Hepatocyte (in vitro differentiated cells): ENCODE data around the gene CLK2. TPM values are rescaled to one million over a fixed set of nuclear protein-coding genes. Genes with fewer than 3 reads are reported as not detected.

Experiments
- DNase-seq: peaks from one replicate; pipeline ENCODE4 v3.0.0-alpha.2; 2016; ENCODE audit warnings: low spot score
- H2AFZ ChIP-seq: fragments of 200-600 bp; sonication (generic); 2 replicates; pipeline ENCODE4 v1.6.0; 2016; ENCODE audit warnings: antibody characterized with exemption, mild to moderate bottlenecking
- H3K27ac ChIP-seq: fragments of 200-600 bp; sonication (generic); 2 replicates; pipeline ENCODE4 v1.5.1; 2016; ENCODE audit warnings: mild to moderate bottlenecking
- H3K27me3 ChIP-seq: fragments of 200-600 bp; sonication (generic); 2 replicates; pipeline ENCODE4 v1.6.1; 2016
- H3K36me3 ChIP-seq: fragments of 200-600 bp; sonication (generic); replicated peaks from 2 replicates; pipeline ENCODE4 v1.5.1; 2016; ENCODE audit warnings: low read depth; ENCODE audit not compliant: insufficient read depth
- H3K4me1 ChIP-seq: fragments of 200-600 bp; sonication (generic); 2 replicates; pipeline ENCODE4 v1.5.1; 2016; ENCODE audit warnings: mild to moderate bottlenecking, moderate library complexity; ENCODE audit not compliant: insufficient read depth
- H3K4me2 ChIP-seq: fragments of 200-600 bp; sonication (generic); 2 replicates; pipeline ENCODE4 v1.6.0; 2016
- H3K4me3 ChIP-seq: fragments of 200-600 bp; sonication (generic); 2 replicates; pipeline ENCODE4 v1.5.1; 2016; ENCODE audit warnings: mild to moderate bottlenecking
- H3K79me2 ChIP-seq: fragments of 200-600 bp; sonication (generic); 2 replicates; pipeline ENCODE4 v1.6.0; 2017; ENCODE audit warnings: mild to moderate bottlenecking
- H3K9me2 ChIP-seq: fragments of 200-600 bp; sonication (generic); replicated peaks from 2 replicates; pipeline ENCODE4 v1.6.0; 2017; ENCODE audit warnings: mild to moderate bottlenecking; ENCODE audit not compliant: insufficient read depth
- H3K9me3 ChIP-seq: fragments of 200-600 bp; sonication (generic); 2 replicates; pipeline ENCODE4 v1.5.1; 2016; ENCODE audit warnings: low read depth, mild to moderate bottlenecking
- H4K20me1 ChIP-seq: fragments of 200-600 bp; sonication (generic); 2 replicates; pipeline ENCODE4 v1.6.0; 2016; ENCODE audit warnings: mild to moderate bottlenecking; ENCODE audit not compliant: insufficient read depth, poor library complexity, severe bottlenecking
- CTCF ChIP-seq: fragments of 200-600 bp; sonication (generic); IDR thresholded peaks from 2 replicates; pipeline ENCODE4 v1.5.1; 2016; ENCODE audit warnings: antibody characterized with exemption, mild to moderate bottlenecking; ENCODE audit not compliant: poor library complexity
- EZH2 ChIP-seq: fragments of 200-600 bp; sonication (generic); IDR thresholded peaks from 2 replicates; pipeline ENCODE4 v1.6.1; 2016; ENCODE audit warnings: antibody characterized with exemption, mild to moderate bottlenecking, borderline replicate concordance
- EZH2phosphoT487 ChIP-seq: fragments of 200-600 bp; sonication (generic); IDR thresholded peaks from one replicate; pipeline ENCODE4 v1.6.1; 2018; ENCODE audit warnings: antibody characterized with exemption, mild to moderate bottlenecking, low read depth, moderate library complexity; ENCODE audit not compliant: unreplicated experiment, severe bottlenecking
- WGBS: methylation state at CpG from one replicate; pipeline ENCODE4 v1.1.6; 2016; ENCODE audit warnings: low lambda C conversion rate; ENCODE audit errors: missing lambda C conversion rate; 5-methylcytosine and 5-hydroxymethylcytosine counted together
- polyA plus RNA-seq: library from polyadenylated mRNA; unstranded; fragments of >200 nt; fragmentation: Nextera tagmentation; extraction: Ambion mirVana; gene quantifications from 2 replicates; pipeline ENCODE4 v1.2.1, GENCODE V29; 2016
- total RNA-seq: library from RNA; depleted of rRNA; stranded (reverse); fragments of >200 nt; gene quantifications from 2 replicates; pipeline ENCODE4 v1.2.3, GENCODE V29; 2014

CLK2 gene
- total and polyA plus RNA-seq, 2 experiments from 2014 or later, result 18.6 to 48.7 TPM

GRCh38 chr1:155300024-155300423 is 26.7 kb upstream of the CLK2 start:
- Histone ChIP-seq H3K9me3 (no peaks in the 10 kb centered on the region), H3K4me1 (peaks cover 6% of the 10 kb centered on the region), H3K79me2 (no peaks in the 10 kb centered on the region), H3K4me2 (no peak overlapping the region), H3K27me3 (peaks cover 27% of the 10 kb centered on the region), H3K4me3 (no peak overlapping the region), H3K27ac (no peak overlapping the region), H4K20me1 (no peaks in the 10 kb centered on the region), H3K36me3 (no peaks in the 10 kb centered on the region), H2AFZ (no peak overlapping the region), H3K9me2 (no peaks in the 10 kb centered on the region)
- 92% methylated on average over 8 of the region's 8 CpGs for WGBS
- TF ChIP-seq EZH2 (no peak), CTCF (no peak), EZH2phosphoT487 (no peak)
- no peak for DNase-seq

GRCh38 chr1:155297384-155297783 is 24.1 kb upstream of the CLK2 start:
- 84% methylated on average over 7 of the region's 7 CpGs for WGBS
- Histone ChIP-seq H3K79me2 (no peaks in the 10 kb centered on the region), H3K4me2 (no peak overlapping the region), H4K20me1 (no peaks in the 10 kb centered on the region), H3K4me1 (peaks cover 6% of the 10 kb centered on the region), H2AFZ (no peak overlapping the region), H3K27ac (no peak overlapping the region), H3K9me3 (no peaks in the 10 kb centered on the region), H3K27me3 (peaks cover 45% of the 10 kb centered on the region), H3K9me2 (no peaks in the 10 kb centered on the region), H3K4me3 (no peak overlapping the region), H3K36me3 (no peaks in the 10 kb centered on the region)
- DNase-seq, result no peak
- TF ChIP-seq CTCF, result no peak
- TF ChIP-seq EZH2, result no peak
- TF ChIP-seq EZH2phosphoT487, result no peak

- Histone ChIP-seq H3K27ac (no peak overlapping the region), H3K9me3 (no peaks in the 10 kb centered on the region), H4K20me1 (no peaks in the 10 kb centered on the region), H3K27me3 (peaks cover 45% of the 10 kb centered on the region), H3K4me1 (peaks cover 6% of the 10 kb centered on the region), H3K4me3 (no peak overlapping the region), H3K4me2 (no peak overlapping the region), H2AFZ (no peak overlapping the region), H3K36me3 (no peaks in the 10 kb centered on the region), H3K79me2 (no peaks in the 10 kb centered on the region), H3K9me2 (no peaks in the 10 kb centered on the region)
- no peak for TF ChIP-seq CTCF
- DNase-seq, result no peak
- 94% methylated on average over 3 of the region's 3 CpGs for WGBS
Measured at GRCh38 chr1:155296661-155297060, 23.4 kb upstream of the CLK2 start.

- H3K4me2 ChIP-seq, result no peak overlapping the region
- WGBS, result 82% methylated on average over 7 of the region's 7 CpGs
Measured at GRCh38 chr1:155295942-155296267, 22.6 kb upstream of the CLK2 start.

More at GRCh38 chr1:155295942-155296267, 22.6 kb upstream of the CLK2 start:
- Histone ChIP-seq H3K27me3 (peaks cover 45% of the 10 kb centered on the region), H3K79me2 (no peaks in the 10 kb centered on the region), H3K4me1 (peaks cover under 1% of the 10 kb centered on the region), H3K4me3 (no peak overlapping the region), H3K9me3 (no peaks in the 10 kb centered on the region), H2AFZ (no peak overlapping the region), H4K20me1 (no peaks in the 10 kb centered on the region), H3K36me3 (no peaks in the 10 kb centered on the region), H3K9me2 (no peaks in the 10 kb centered on the region), H3K27ac (no peak overlapping the region)
- TF ChIP-seq CTCF, result no peak
- TF ChIP-seq EZH2, result no peak
- no peak for TF ChIP-seq EZH2phosphoT487
- DNase-seq, result no peak
